Natural killer cell (primary cell): Measurements from ENCODE around the gene NANP. TPM values are rescaled to one million over a fixed set of nuclear protein-coding genes. Genes with fewer than 3 reads are reported as not detected.
"Not testable (repeated sequence)": the region's sequence is repeated elsewhere in the genome, so short reads cannot be mapped to it uniquely, and the experiment has no call there.

ENCODE experiments used
- ATAC-seq, 3 donors: fragments of 150-1000 bp in 2 of 3; fragments of 200-7000 bp in 1 of 3; cut with Tn5 transposase; 1 replicate in 1 of 3; 2 replicates in 2 of 3; pipeline ENCODE4 v1.10.0; 2021; ENCODE audit warnings: mild to moderate bottlenecking in 2 of 3, moderate library complexity in 2 of 3
- DNase-seq, 2 donors: peaks; one replicate each; pipeline versions ENCODE4 v3.0.0 to v3.0.0-alpha.2; 2013 to 2021; ENCODE audit warnings: mixed read lengths in 1 of 2
- H3K27ac ChIP-seq: one replicate; pipeline ENCODE4 v1.5.1; 2013; ENCODE audit warnings: mild to moderate bottlenecking, low read length
- H3K27me3 ChIP-seq: one replicate; pipeline ENCODE4 v1.6.1; 2013; ENCODE audit warnings: low read length; ENCODE audit not compliant: control insufficient read depth, insufficient read depth
- H3K36me3 ChIP-seq: one replicate; pipeline ENCODE4 v1.6.1; 2013; ENCODE audit warnings: low read length; ENCODE audit not compliant: control insufficient read depth, insufficient read depth
- H3K4me1 ChIP-seq: one replicate; pipeline ENCODE4 v1.6.1; 2013; ENCODE audit warnings: low read length; ENCODE audit not compliant: control insufficient read depth, insufficient read depth
- H3K4me3 ChIP-seq: one replicate; pipeline ENCODE4 v1.5.1; 2013; ENCODE audit warnings: low read length
- H3K9me3 ChIP-seq: one replicate; pipeline ENCODE4 v1.6.1; 2013; ENCODE audit warnings: low read length; ENCODE audit not compliant: control insufficient read depth, insufficient read depth
- H3K27ac Mint-ChIP-seq, 2 donors: one replicate each; pipeline ENCODE4 v1.8.0; 2022; ENCODE audit warnings: mild to moderate bottlenecking in 2 of 2, mixed read lengths in 2 of 2, moderate library complexity in 1 of 2
- H3K27me3 Mint-ChIP-seq, 2 donors: one replicate each; pipeline ENCODE4 v1.8.0; 2022; ENCODE audit warnings: low read depth in 2 of 2, mixed read lengths in 2 of 2
- H3K36me3 Mint-ChIP-seq: one replicate; pipeline ENCODE4 v1.8.0; 2022; ENCODE audit warnings: mixed read lengths
- H3K4me1 Mint-ChIP-seq, 2 donors: one replicate each; pipeline ENCODE4 v1.8.0; 2022; ENCODE audit warnings: mixed read lengths in 2 of 2
- H3K4me3 Mint-ChIP-seq: one replicate; pipeline ENCODE4 v1.8.0; 2022; ENCODE audit warnings: mild to moderate bottlenecking, moderate library complexity, mixed read lengths
- H3K9me3 Mint-ChIP-seq, 2 donors: one replicate each; pipeline ENCODE4 v1.8.0; 2022; ENCODE audit warnings: mixed read lengths in 2 of 2
- WGBS: methylation state at CpG from one replicate; pipeline ENCODE4 v1.1.7; 2013; ENCODE audit warnings: missing lambda C conversion rate; ENCODE audit not compliant: insufficient coverage; 5-methylcytosine and 5-hydroxymethylcytosine counted together
- intact Hi-C: fragments of 100-400 bp; cut with micrococcal nuclease; formaldehyde crosslinking; loops from one replicate; pipeline ENCODE4 v1.14.2; 2022
- total RNA-seq, 4 donors: library from RNA; stranded (reverse); fragments of 120-200 nt in 1 of 4; gene quantifications; one replicate each; pipeline versions ENCODE4 v1.2.3 to v1.2.4, GENCODE V29; 2013 to 2022
- TF ChIP-seq, protein P1 (sequence below): fragments of 200-600 bp; IDR thresholded peaks from one replicate; pipeline ENCODE4 v1.8.0; 2022; ENCODE audit warnings: antibody characterized with exemption

Gene NANP
- total RNA-seq, 3 donors from 2014 or later (not counting 1 experiment from before 2014, with no cell fraction given): 3.1 to 4.0 (median 3.2) TPM

DNA sequence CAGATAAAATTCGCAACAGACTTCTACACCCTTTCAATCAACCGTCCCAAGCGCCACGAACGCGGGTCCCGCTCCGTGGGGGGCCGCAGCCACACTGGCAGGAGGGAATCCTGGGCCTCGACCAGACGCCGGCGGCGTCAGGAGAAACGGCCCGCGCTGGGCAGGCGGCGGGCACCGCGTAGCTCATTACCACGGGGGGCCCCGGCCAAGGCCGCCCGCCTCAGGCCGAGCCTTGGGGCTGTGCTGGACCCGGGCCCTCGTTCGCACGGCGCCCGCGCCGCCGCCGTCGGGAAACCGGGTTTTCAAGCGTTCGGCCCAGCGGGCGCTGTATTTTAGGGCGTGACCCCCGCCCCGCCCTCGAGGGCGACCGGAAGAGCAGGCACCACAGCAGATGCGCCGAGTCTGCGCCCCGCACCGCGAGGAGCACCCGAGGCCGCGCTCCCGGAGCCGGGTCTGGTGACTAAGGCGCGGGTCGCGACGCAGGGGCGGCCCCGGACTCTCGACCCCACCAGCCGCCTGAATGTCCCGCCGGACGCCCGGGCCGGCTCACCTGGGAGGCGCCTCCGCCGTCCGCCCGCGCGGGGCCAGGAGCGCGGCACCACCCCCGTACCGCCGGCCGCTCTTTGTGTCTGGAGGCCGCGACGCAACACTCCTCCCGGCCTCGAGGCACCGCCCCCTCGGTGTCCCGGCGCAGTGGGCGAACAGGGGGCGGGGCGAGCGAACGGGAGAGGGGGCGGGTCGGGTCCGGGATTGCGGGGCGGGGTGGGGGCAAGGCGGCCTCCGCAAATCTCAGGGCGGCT is 38.7 kb downstream of the NANP start, which contains the start of gene NINL:
NINL (minus strand) TSS at position 627 of the 800 bp plus-strand sequence. CDS start 58,944 bp downstream, outside the sequence.
- Mint-ChIP-seq H3K4me1 (peaks cover 5 to 6% of the 10 kb centered on the region in 2 donors), H3K4me3 (peak within 1 kb of the TSS; percentile 80), H3K9me3 (no peaks in the 10 kb centered on the region), H3K27me3 (peaks cover 17 to 19% of the 10 kb centered on the region in 2 donors), H3K36me3 (no peaks in the 10 kb centered on the region), H3K27ac (peak within 1 kb of the TSS in 1 of 2 donors; percentile 24)
- ATAC-seq: peak; percentile 63 to 84 (median 77)
- WGBS: 3% methylated on average over 108 of the region's 108 CpGs
- Histone ChIP-seq H3K27me3 (peaks cover 9% of the 10 kb centered on the region), H3K4me3 (peak within 1 kb of the TSS; percentile 20), H3K4me1 (peaks cover 11% of the 10 kb centered on the region), H3K9me3 (no peaks in the 10 kb centered on the region), H3K27ac (no peak within 1 kb of the TSS), H3K36me3 (no peaks in the 10 kb centered on the region)
- intact Hi-C loops: no loop called here
- TF ChIP-seq, protein P1, sequence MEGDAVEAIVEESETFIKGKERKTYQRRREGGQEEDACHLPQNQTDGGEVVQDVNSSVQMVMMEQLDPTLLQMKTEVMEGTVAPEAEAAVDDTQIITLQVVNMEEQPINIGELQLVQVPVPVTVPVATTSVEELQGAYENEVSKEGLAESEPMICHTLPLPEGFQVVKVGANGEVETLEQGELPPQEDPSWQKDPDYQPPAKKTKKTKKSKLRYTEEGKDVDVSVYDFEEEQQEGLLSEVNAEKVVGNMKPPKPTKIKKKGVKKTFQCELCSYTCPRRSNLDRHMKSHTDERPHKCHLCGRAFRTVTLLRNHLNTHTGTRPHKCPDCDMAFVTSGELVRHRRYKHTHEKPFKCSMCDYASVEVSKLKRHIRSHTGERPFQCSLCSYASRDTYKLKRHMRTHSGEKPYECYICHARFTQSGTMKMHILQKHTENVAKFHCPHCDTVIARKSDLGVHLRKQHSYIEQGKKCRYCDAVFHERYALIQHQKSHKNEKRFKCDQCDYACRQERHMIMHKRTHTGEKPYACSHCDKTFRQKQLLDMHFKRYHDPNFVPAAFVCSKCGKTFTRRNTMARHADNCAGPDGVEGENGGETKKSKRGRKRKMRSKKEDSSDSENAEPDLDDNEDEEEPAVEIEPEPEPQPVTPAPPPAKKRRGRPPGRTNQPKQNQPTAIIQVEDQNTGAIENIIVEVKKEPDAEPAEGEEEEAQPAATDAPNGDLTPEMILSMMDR: no peak
- peak; percentile 23 to 66 for DNase-seq

DNA sequence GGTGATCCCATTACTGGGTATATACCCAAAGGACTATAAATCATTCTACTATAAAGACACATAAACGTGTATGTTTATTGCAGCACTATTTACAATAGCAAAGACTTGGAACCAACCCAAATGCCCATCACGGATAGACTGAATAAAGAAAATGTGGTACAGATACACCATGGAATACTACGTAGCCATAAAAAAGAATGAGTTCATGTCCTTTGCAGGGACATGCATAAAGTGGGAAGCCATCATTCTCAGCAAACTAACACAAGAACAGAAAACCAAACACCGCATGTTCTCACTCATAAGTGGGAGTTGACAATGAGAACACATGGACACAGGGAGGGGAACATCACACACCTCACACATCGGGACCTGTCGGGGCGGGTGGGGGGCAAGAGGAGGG is 40.2 kb downstream of the NANP start:
- H3K4me3 Mint-ChIP-seq: peak overlapping the region; percentile 60
- H3K9me3 Mint-ChIP-seq, intact Hi-C loops, H3K27me3 ChIP-seq, H3K4me1 Mint-ChIP-seq, H3K27ac ChIP-seq, H3K36me3 Mint-ChIP-seq, H3K27ac Mint-ChIP-seq, H3K4me3 ChIP-seq, H3K9me3 ChIP-seq, H3K36me3 ChIP-seq, ATAC-seq, DNase-seq: not testable (repeated sequence)
- peaks cover 17 to 19% of the 10 kb centered on the region in 2 donors for H3K27me3 Mint-ChIP-seq
- peaks cover 11% of the 10 kb centered on the region for H3K4me1 ChIP-seq
- WGBS: 88% methylated on average over 3 of the region's 7 CpGs

DNA sequence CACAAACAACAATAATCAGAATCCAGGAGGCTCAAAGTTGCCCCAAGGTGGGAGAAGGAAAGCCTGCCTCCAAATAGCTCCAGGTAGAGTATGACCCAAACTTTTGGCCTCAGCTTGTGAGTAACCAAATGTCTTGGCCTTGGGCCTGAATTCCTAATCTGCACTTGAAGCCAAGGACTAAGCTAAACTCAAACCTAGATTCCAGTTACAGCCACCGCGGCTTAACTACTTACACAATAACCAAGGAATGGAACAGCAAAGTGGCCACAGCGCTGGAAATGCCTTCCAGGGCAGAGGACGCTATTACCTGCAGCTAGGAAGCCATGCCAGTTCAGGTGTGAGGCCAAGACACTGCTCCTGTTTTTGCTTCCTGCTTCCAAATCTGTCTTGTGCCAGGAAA is 43.1 kb downstream of the NANP start:
- TF ChIP-seq, protein P1: no peak

DNA sequence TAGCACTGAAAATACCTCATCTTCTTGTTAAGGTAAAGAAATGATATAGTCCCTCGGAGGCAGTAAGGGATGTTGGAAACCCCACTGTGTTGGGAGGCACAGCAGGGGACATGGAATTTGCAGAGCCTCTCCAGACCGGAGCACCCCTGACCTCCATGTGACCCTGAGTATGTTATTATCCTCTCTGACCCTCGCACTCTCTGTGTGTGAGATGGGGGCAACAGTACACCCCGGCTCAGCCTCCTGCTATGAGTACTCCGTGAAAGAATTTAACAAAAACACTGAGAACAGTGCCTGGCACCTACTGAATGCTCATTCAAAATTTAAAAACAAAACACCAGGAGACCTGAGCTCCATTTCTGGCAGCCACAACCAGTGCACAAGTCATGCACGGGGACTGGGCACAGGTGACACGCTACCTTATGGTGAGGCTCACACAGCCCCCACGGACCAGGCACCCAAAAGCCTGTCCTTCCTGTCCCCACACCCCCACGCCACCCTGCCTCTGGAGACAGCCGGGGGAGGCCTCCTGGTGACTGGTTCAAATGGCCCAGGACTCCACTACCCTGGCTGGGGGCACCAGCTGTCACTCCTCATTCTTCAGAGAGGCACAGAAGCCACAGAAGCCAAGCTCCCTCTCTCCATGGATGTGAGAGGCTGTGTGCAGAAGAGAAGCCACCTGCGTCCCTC is 44.6 kb downstream of the NANP start:
- no peaks in the 10 kb centered on the region for H3K36me3 ChIP-seq
- H3K27me3 Mint-ChIP-seq: peaks cover 17 to 19% of the 10 kb centered on the region in 2 donors
- intact Hi-C loops: no loop called here
- peaks cover under 1% of the 10 kb centered on the region for H3K27me3 ChIP-seq
- DNase-seq (no peak), ATAC-seq (no peak)
- no peak overlapping the region for H3K4me3 Mint-ChIP-seq
- H3K27ac Mint-ChIP-seq: no peak overlapping the region
- peaks cover 0 to 4% of the 10 kb centered on the region in 2 donors for H3K4me1 Mint-ChIP-seq
- TF ChIP-seq, protein P1: no peak
- no peaks in the 10 kb centered on the region for H3K9me3 Mint-ChIP-seq
- H3K9me3 ChIP-seq: no peaks in the 10 kb centered on the region
- no peaks in the 10 kb centered on the region for H3K36me3 Mint-ChIP-seq
- H3K4me1 ChIP-seq: no peaks in the 10 kb centered on the region
- no peak overlapping the region for H3K27ac ChIP-seq
- H3K4me3 ChIP-seq: no peak overlapping the region
- WGBS: 89% methylated on average over 11 of the region's 11 CpGs

More for the DNA sequence above, 43.1 kb downstream of the NANP start:
- peaks cover 5 to 6% of the 10 kb centered on the region in 2 donors for H3K4me1 Mint-ChIP-seq
- Histone ChIP-seq H3K36me3 (no peaks in the 10 kb centered on the region), H3K9me3 (no peaks in the 10 kb centered on the region), H3K27ac (no peak overlapping the region), H3K4me1 (peaks cover 9% of the 10 kb centered on the region), H3K27me3 (peaks cover 7% of the 10 kb centered on the region), H3K4me3 (no peak overlapping the region)
- DNase-seq: no peak
- no peak overlapping the region for H3K27ac Mint-ChIP-seq
- H3K27me3 Mint-ChIP-seq: peaks cover 17 to 22% of the 10 kb centered on the region in 2 donors
- intact Hi-C loops: no loop called here
- no peak overlapping the region for H3K4me3 Mint-ChIP-seq
- H3K9me3 Mint-ChIP-seq: no peaks in the 10 kb centered on the region
- H3K36me3 Mint-ChIP-seq: no peaks in the 10 kb centered on the region
- WGBS: 96% methylated on average over 4 of the region's 4 CpGs
- ATAC-seq: no peak
